Stimulated activated CD8-positive, alpha-beta memory T cell treated with anti-CD3 and anti-CD28 coated beads, Interleukin-12 subunit alpha, Interleukin-12 subunit beta, amount 100 ng/mL, for 1 hour (primary cell): ENCODE results near the gene RASGEF1C.

Source experiments
- DNase-seq: peaks from one replicate; pipeline ENCODE4 v3.0.0-alpha.2; 2020; ENCODE audit warnings: low read depth

RASGEF1C gene

GRCh38 chr5:180179442-180180420 is 29.3 kb downstream of the RASGEF1C start:
- no peak for DNase-seq

DNA sequence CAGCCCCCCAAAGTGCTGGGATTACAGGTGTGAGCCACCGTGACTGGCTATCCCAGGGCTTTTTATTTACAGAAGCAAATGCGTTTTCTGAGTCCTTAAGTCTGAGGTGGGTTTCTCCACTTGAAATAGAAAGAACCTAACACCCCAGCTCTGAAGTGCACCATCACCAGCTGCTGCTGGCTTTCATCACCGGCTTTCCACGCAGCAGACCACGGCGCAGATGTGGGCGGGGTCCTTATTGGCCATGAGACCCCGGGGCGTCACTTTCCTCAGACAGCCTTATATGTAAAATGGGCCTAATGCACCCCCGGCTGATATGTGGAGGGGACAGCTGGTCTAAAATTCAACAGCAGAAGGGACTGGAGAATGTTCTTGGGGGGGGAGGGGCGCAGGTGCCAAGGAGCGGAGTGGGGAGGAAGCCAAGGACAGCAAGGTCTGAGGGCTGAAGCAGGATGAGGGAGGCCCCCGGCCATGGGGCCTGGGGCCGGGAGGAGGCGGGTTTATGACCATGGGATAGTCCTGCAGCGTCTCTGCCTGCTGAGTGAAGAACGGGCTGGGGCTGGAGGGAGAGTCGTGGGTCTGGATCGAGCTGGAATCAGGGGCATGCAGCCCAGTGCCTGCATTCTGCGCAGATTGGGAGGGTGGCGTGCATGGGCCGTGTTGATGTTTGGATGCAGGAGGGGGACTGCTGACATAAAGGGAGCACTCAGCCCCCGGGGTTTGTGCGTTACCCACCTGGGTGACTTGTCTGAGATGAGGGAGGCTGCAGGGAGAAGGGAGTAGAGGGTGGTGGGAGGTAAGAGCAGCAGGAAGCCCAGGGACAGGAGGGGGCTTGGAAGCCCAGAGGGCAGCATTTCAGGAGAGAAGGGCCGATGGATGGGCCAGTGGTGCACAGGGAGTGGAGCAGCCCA is 30.2 kb downstream of the RASGEF1C start:
- DNase-seq = no peak

GRCh38 chr5:180176191-180176590 is 32.8 kb downstream of the RASGEF1C start:
- no peak for DNase-seq

- no peak for DNase-seq
These were observed 34.0 kb downstream of the RASGEF1C start for GRCh38 chr5:180175015-180175431.

GRCh38 chr5:180174587-180174972 is 34.4 kb downstream of the RASGEF1C start:
- DNase-seq = no peak

DNA sequence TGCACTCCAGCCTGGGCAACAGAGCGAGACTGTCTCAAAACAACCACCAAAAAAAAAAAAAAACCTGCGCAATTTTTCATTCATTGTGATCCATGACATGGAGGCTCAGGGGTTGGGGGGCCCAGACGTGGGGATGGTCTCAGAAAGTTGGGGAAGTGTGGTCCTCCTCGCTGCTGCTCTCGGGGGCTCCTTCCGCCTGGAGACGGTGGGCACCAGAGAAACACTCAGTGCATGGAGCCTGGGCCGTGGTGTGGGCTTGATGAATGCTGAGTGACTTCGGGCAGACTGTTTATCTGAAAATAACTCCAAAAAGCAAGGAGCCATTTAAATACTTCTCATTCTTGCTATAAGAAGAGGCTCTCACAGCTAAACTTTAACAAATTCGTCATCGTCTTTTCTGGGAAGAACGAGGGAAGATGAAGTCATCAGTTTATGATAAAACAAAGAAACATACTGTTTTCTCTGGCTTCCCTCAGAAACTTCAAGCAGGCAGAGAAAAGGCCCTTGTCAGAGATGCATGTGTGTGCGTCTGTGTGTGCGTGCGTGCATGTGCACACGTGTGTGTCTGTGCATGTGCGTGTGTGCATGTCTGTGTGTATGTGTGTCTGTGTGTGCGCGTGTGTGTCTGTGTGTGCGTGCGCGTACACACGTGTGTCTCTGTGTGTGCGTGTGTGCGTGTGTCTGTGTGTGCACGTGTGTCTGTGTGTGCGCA is 35.0 kb downstream of the RASGEF1C start:
- no peak for DNase-seq

DNA sequence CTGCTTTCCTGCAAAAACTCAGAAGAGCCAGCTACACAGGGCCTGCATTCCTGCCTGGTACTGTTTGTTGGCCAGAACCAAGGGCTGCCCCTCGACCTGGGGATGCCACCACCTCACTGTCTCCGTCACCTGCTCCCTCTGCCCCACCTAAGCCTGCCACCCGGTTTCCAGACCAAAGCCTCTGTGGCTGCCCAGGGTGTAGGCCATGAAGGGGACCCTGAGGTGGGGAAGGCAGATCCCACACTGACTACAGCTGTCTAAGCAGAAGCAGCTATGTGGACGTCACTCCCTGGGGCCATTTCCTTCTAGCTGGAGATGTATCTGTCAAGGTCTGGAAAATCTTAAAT is 35.8 kb downstream of the RASGEF1C start:
- no peak for DNase-seq

- no peak for DNase-seq
These were observed 36.4 kb downstream of the RASGEF1C start for GRCh38 chr5:180172447-180173197.

DNA sequence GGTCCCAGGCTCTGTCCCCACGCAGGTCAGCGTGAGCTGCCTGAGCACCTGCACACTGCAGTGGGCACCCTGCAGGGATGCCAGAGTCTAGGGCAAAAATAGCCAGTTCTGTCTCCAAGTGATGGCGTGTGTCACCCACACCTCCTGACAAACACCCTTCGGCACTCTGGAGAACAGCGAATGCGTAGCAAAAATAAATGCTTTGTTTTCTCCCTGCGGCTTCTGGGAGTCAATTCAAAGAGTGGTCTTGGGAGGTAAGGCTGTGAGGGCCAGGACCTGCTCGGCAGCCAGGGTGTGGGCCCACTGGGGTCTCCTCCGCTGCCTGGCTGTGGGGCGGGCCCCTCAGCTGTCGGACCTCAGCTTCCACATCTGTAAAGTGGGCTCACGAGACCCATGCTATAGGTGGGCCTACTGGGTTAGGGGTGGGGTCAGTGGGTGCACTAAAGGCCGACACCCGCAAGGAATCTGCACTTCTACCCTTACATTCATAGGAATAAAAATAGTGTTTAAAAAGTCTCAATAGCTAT is 37.4 kb downstream of the RASGEF1C start:
- DNase-seq = no peak

- no peak for DNase-seq
These were observed 38.0 kb downstream of the RASGEF1C start for GRCh38 chr5:180170810-180171567.

DNA sequence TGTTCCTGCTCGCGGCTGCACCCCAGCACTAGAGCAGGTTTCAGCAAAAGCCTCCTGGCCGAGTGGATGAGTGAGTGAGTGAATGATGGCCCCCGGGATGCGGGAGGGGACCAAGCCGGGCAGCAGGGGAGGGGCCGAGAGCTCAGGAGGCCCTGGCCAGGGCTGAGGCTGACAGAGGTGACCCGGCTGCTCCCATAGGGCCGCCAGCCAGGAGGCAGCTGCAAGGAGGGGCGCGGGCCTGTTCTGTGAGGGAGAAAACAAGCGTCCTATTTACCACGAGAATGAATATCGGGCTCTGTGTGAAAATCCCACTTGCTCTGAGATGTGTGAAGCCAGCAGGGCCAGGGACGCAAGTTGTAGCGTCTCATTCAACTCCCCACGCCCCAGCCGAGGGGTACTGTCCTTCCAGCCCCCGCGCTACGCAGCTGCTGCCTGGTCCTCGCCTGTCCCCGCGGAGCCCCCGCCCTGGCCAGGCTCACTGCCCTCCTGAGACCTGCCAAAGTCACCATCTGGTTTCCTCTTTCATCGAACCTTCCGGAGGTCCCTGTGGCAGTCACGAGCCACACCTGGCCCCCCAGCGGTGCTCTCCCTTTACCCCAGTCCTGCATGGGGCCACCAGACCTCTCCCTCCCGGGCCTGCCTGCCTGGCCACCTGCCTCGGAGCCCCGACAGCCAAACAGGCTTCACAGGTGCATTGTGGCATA is 38.8 kb downstream of the RASGEF1C start:
- DNase-seq = no peak

DNA sequence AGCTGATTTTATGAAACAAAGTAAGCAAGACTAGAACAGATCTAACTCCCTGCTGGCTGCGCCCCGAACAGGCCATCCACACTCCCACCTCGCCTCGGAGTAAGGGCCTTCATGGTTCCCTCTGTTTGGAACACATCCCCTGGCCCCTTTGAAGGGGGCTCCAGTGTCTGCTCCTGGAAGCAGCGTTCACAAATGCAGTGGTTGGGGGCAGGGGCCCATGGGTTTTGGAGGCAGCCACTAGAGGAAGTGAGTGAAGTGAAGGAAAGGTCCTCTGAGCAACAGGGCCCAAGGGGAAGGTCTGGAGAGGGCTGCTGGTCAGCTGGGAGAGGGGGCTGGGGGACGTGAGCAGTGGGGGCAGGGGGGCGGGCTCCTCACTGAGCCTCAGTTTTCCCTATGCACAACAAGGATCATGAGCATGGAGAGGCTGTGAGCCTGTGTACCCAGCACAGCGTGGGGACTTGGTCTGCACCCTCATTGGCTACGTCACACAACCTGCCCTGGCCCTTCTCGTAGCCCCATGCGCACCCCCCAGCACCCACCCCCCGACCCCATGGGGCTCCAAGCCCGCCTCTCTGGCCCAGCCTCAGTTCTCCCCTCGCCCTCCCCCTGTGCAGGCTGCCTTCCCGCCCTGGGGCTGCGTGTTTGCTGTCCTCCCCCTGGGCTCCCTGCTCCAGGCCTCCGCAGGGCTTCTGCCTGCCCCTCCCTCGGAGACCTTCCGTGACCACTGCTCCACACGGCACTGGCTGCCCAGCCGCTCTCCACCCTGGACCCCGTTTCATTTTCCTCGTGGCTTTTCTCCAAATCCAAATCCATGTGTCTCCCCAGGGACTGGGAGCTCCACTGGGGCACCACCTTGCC is 39.5 kb downstream of the RASGEF1C start:
- DNase-seq = no peak

DNA sequence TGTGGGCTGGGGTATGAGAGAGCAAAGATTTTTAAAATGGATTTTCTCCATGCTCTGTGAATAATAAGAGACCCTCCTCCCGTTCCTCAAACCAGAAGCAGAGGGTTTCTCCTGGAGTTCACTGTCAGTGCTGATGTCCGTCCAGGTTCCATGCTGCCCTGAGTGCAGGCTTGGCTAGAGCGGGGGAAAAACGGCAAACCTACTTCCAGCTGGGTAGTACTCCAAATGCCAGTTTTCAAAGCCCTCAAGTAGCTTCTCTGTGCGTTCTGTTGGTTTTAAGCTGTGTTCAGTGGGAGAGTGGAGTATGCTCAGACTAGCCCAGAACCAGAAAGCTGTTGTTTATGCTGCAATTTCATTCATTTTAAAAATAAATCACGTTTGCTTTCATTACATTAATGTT is 40.3 kb downstream of the RASGEF1C start:
- DNase-seq = no peak

DNA sequence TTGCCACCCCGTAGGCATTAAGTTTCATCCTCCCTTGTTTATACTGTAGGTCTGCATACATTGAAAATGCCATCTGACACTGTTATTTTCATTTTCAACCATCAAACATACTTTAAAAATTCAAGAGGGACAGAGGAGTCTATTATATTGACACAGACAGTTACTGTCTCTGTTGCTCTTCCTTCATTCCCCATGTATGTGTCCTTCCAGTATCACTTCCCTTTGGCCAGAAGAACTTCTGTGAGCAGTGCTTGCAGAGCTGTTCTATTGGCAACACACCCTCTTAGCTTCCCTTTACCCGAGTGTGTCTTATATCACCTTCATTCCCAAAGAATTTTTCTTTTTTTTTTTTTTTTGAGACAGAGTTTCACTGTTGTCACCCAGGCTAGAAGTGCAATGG is 42.8 kb downstream of the RASGEF1C start:
- DNase-seq = no peak

- no peak for DNase-seq
These were observed 46.7 kb downstream of the RASGEF1C start for GRCh38 chr5:180162304-180162661.

DNA sequence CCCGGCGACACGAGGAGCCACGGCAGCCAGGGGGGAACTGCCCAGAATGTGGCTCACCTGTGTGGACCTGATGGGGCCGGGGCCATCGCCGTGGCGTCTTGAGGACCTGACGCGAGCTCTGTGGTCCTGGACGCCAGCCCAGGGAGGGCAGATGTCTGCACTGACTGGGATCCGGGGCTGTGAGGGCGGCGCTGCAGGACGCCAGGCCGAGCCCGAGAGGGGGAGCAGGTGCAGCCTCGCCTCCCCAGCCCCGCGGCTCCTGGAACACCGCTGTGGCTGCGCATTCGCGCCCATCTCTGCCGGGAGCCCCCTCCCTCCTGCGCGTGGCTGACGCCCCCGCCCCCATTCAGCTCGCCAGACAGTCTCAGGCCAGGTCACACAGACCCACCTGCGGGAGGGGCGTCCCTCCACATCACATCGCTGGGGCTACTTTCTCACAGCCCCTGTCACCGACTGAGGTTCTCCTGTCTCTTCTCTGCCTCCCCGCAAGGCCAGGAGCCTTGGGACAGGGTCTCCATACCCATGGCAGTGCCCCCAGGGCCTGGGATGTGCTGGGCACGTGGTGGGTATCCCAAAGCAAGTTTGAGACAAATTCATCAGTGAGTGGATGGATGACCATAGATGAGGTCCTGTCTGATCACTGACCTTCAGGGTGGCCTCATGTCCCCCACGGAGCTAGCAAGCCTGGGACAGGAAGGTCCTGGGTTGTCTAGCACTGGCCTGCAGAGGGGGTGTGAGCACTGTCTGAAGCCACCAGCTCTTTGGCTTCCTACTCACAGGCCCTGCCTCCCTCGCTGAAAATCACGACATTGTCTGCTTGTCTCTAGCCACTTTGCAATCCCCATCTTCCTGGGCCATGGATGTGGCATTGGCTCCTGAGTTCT is 47.3 kb downstream of the RASGEF1C start:
- DNase-seq = no peak

- DNase-seq = no peak
These were observed 48.2 kb downstream of the RASGEF1C start for GRCh38 chr5:180160789-180161188.

DNA sequence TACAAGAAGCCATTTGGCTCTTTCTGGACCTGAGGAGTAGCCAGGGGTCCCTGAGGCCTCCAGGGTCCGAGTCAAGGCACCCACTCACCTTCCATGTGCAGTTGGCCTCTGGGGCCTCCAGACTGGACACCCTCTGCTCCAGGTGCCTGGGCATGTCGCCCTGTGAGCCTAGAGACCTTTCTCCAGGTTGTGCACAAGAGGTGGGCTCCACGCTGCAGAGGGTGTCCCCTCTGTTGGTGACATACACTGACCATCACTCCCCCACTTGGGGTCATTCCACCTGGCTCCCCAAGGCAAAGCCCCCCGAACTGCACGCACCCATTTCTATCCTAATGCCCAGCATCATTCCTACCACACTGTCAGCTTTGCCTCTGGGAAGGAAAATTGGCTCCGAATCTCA is 48.8 kb downstream of the RASGEF1C start:
- DNase-seq = no peak
